ENCODE results near the gene MAP3K2.

Gene MAP3K2

GRCh38 chr2:127427376-127428056, 39.7 kb upstream of the MAP3K2 start:
- H3K23ac ChIP-seq (ENCODE audit: low read depth, low read length, poor library complexity) = no peak overlapping the region
- no peak overlapping the region for H3K9ac ChIP-seq (ENCODE audit: low read depth, low read length, poor library complexity)
- H3K9me3 ChIP-seq (replicated peaks in 1 of 2; ENCODE audit: control insufficient read depth in 2 of 2, insufficient read depth in 1 of 2, low read depth in 1 of 2, low read length in 2 of 2) = no peaks in the 10 kb centered on the region
- H3K4me3 ChIP-seq (ENCODE audit: low read length in 2 of 2) = no peak overlapping the region
- DNase-seq (ENCODE audit: low spot score) = no peak
- H3K27ac ChIP-seq (replicated peaks; ENCODE audit: low read length) = no peak overlapping the region
- H2BK12ac ChIP-seq (ENCODE audit: low read length) = peak overlapping the region; percentile 68
- H4K91ac ChIP-seq (ENCODE audit: low read depth, low read length, poor library complexity) = no peak overlapping the region
- H3K79me1 ChIP-seq (ENCODE audit: low read depth, low read length) = peaks cover 4% of the 10 kb centered on the region
- H2BK5ac ChIP-seq (ENCODE audit: low read length) = peak overlapping the region; percentile 63
- no peak overlapping the region for H2AFZ ChIP-seq (ENCODE audit: low read length)
- peak overlapping the region; percentile 96 for H2AK5ac ChIP-seq (ENCODE audit: low read depth, low read length)
- H3K4me1 ChIP-seq (ENCODE audit: control insufficient read depth in 2 of 2, insufficient read depth in 1 of 2, low read depth in 1 of 2, low read length in 2 of 2) = peaks cover 3 to 4% of the 10 kb centered on the region in 2 donors
- no peak overlapping the region for H2BK120ac ChIP-seq (ENCODE audit: low read depth, low read length)
- no peaks in the 10 kb centered on the region for H3K36me3 ChIP-seq (replicated peaks in 1 of 2; ENCODE audit: control insufficient read depth in 2 of 2, insufficient read depth in 2 of 2, low read length in 2 of 2)
- H3K27me3 ChIP-seq (ENCODE audit: control insufficient read depth in 3 of 3, insufficient read depth in 3 of 3, low read depth in 1 of 3, low read length in 3 of 3) = peaks cover 4 to 48% (median 10%) of the 10 kb centered on the region in 3 experiments
- no CpG with 5 or more reads among the region's 7 CpGs for WGBS, 2 donors (ENCODE audit: extremely low coverage in 2 of 2, insufficient read length in 2 of 2, insufficient replicate concordance in 1 of 2)
- H3K14ac ChIP-seq (ENCODE audit: low read length) = peak overlapping the region; percentile 65
- H3K18ac ChIP-seq (ENCODE audit: low read length) = peak overlapping the region; percentile 61
- no peak overlapping the region for H3K4me2 ChIP-seq (ENCODE audit: insufficient read depth, low read length, poor library complexity, severe bottlenecking)
- H4K8ac ChIP-seq (ENCODE audit: low read depth, low read length) = peak overlapping the region; percentile 31
- no peak overlapping the region for H3K4ac ChIP-seq (ENCODE audit: low read length)
- H2BK15ac ChIP-seq (ENCODE audit: low read length) = no peak overlapping the region

GRCh38 chr2:127426501-127427354, 39.0 kb upstream of the MAP3K2 start:
- Histone ChIP-seq H2BK120ac (ENCODE audit: low read depth, low read length) (no peak overlapping the region), H3K14ac (ENCODE audit: low read length) (no peak overlapping the region), H2BK5ac (ENCODE audit: low read length) (no peak overlapping the region), H3K9me3 (replicated peaks in 1 of 2; ENCODE audit: control insufficient read depth in 2 of 2, insufficient read depth in 1 of 2, low read depth in 1 of 2, low read length in 2 of 2) (no peaks in the 10 kb centered on the region), H3K4ac (ENCODE audit: low read length) (no peak overlapping the region), H2AK5ac (ENCODE audit: low read depth, low read length) (peak overlapping the region; percentile 30), H3K23ac (ENCODE audit: low read depth, low read length, poor library complexity) (no peak overlapping the region), H3K4me2 (ENCODE audit: insufficient read depth, low read length, poor library complexity, severe bottlenecking) (no peak overlapping the region), H3K79me1 (ENCODE audit: low read depth, low read length) (peaks cover 4% of the 10 kb centered on the region), H3K27ac (replicated peaks; ENCODE audit: low read length) (no peak overlapping the region), H4K8ac (ENCODE audit: low read depth, low read length) (no peak overlapping the region), H3K4me3 (ENCODE audit: low read length in 2 of 2) (no peak overlapping the region), H3K27me3 (ENCODE audit: control insufficient read depth in 3 of 3, insufficient read depth in 3 of 3, low read depth in 1 of 3, low read length in 3 of 3) (peaks cover 4 to 56% (median 17%) of the 10 kb centered on the region in 3 experiments), H3K9ac (ENCODE audit: low read depth, low read length, poor library complexity) (no peak overlapping the region), H3K4me1 (ENCODE audit: control insufficient read depth in 2 of 2, insufficient read depth in 1 of 2, low read depth in 1 of 2, low read length in 2 of 2) (peaks cover 4 to 5% of the 10 kb centered on the region in 2 donors), H2BK15ac (ENCODE audit: low read length) (peak overlapping the region; percentile 50), H2AFZ (ENCODE audit: low read length) (no peak overlapping the region), H4K91ac (ENCODE audit: low read depth, low read length, poor library complexity) (no peak overlapping the region), H2BK12ac (ENCODE audit: low read length) (peak overlapping the region; percentile 52), H3K18ac (ENCODE audit: low read length) (peak overlapping the region; percentile 27), H3K36me3 (replicated peaks in 1 of 2; ENCODE audit: control insufficient read depth in 2 of 2, insufficient read depth in 2 of 2, low read length in 2 of 2) (no peaks in the 10 kb centered on the region)
- no peak for DNase-seq (ENCODE audit: low spot score)
- no CpG with 5 or more reads among the region's 10 CpGs for WGBS, 2 donors (ENCODE audit: extremely low coverage in 2 of 2, insufficient read length in 2 of 2, insufficient replicate concordance in 1 of 2)

- Histone ChIP-seq H2AK5ac (ENCODE audit: low read depth, low read length) (peak overlapping the region; percentile 49), H3K4me2 (ENCODE audit: insufficient read depth, low read length, poor library complexity, severe bottlenecking) (no peak overlapping the region), H3K9ac (ENCODE audit: low read depth, low read length, poor library complexity) (peak overlapping the region; percentile 50), H2BK15ac (ENCODE audit: low read length) (peak overlapping the region; percentile 90), H2BK12ac (ENCODE audit: low read length) (peak overlapping the region; percentile 86), H3K36me3 (replicated peaks in 1 of 2; ENCODE audit: control insufficient read depth in 2 of 2, insufficient read depth in 2 of 2, low read length in 2 of 2) (no peaks in the 10 kb centered on the region), H2BK5ac (ENCODE audit: low read length) (no peak overlapping the region), H3K27ac (replicated peaks; ENCODE audit: low read length) (no peak overlapping the region), H2BK120ac (ENCODE audit: low read depth, low read length) (peak overlapping the region; percentile 54), H3K18ac (ENCODE audit: low read length) (no peak overlapping the region), H4K91ac (ENCODE audit: low read depth, low read length, poor library complexity) (no peak overlapping the region), H3K27me3 (ENCODE audit: control insufficient read depth in 3 of 3, insufficient read depth in 3 of 3, low read depth in 1 of 3, low read length in 3 of 3) (peaks cover 4 to 65% (median 17%) of the 10 kb centered on the region in 3 experiments), H3K4ac (ENCODE audit: low read length) (no peak overlapping the region), H3K4me1 (ENCODE audit: control insufficient read depth in 2 of 2, insufficient read depth in 1 of 2, low read depth in 1 of 2, low read length in 2 of 2) (peaks cover 4 to 5% of the 10 kb centered on the region in 2 donors), H2AFZ (ENCODE audit: low read length) (no peak overlapping the region), H3K79me1 (ENCODE audit: low read depth, low read length) (peaks cover 4% of the 10 kb centered on the region), H3K14ac (ENCODE audit: low read length) (no peak overlapping the region), H3K23ac (ENCODE audit: low read depth, low read length, poor library complexity) (peak overlapping the region; percentile 83), H3K4me3 (ENCODE audit: low read length in 2 of 2) (no peak overlapping the region), H3K9me3 (replicated peaks in 1 of 2; ENCODE audit: control insufficient read depth in 2 of 2, insufficient read depth in 1 of 2, low read depth in 1 of 2, low read length in 2 of 2) (no peaks in the 10 kb centered on the region), H4K8ac (ENCODE audit: low read depth, low read length) (no peak overlapping the region)
- WGBS, 2 donors (ENCODE audit: extremely low coverage in 2 of 2, insufficient read length in 2 of 2, insufficient replicate concordance in 1 of 2) = no CpG with 5 or more reads among the region's 16 CpGs
- no peak for DNase-seq (ENCODE audit: low spot score)
Observed at GRCh38 chr2:127425540-127426490, 38.0 kb upstream of the MAP3K2 start.
